Suprapubic skin (tissue), 4 donors: Measurements from ENCODE around the gene SLC37A1. TPM values are rescaled to one million over a fixed set of nuclear protein-coding genes. Genes with fewer than 3 reads are reported as not detected.

Experiments used
- DNase-seq, 2 donors: peaks; one replicate each; pipeline ENCODE4 v3.0.0-alpha.2; 2019; ENCODE audit warnings: low spot score in 2 of 2
- H3K27ac ChIP-seq: fragments of 200-600 bp; sonication (generic); one replicate; pipeline ENCODE4 v1.5.1; 2019
- H3K27me3 ChIP-seq: fragments of 200-600 bp; sonication (generic); one replicate; pipeline ENCODE4 v1.5.1; 2019
- H3K36me3 ChIP-seq: fragments of 200-600 bp; sonication (generic); one replicate; pipeline ENCODE4 v1.5.1; 2019
- H3K4me1 ChIP-seq: fragments of 200-600 bp; sonication (generic); one replicate; pipeline ENCODE4 v1.5.1; 2019
- H3K4me3 ChIP-seq: fragments of 200-600 bp; sonication (generic); one replicate; pipeline ENCODE4 v1.5.1; 2019; ENCODE audit warnings: mild to moderate bottlenecking
- H3K9me3 ChIP-seq: fragments of 200-600 bp; sonication (generic); one replicate; pipeline ENCODE4 v1.5.1; 2019
- CTCF ChIP-seq, 2 donors: fragments of 200-600 bp in 1 of 2; fragments of 450-650 bp in 1 of 2; sonication (generic) in 1 of 2; IDR thresholded peaks; one replicate each; pipeline ENCODE4 v1.5.1; 2016 to 2019; ENCODE audit warnings: antibody characterized with exemption in 2 of 2, mild to moderate bottlenecking in 1 of 2, moderate library complexity in 1 of 2
- EP300 ChIP-seq: sonication (generic); formaldehyde crosslinking; IDR thresholded peaks from one replicate; pipeline ENCODE4 v1.6.1; 2017; ENCODE audit warnings: antibody characterized with exemption
- POLR2A ChIP-seq, 2 donors: fragments of 450-650 bp; IDR thresholded peaks; one replicate each; pipeline ENCODE4 v1.6.1; 2017; ENCODE audit warnings: antibody characterized with exemption in 2 of 2, mild to moderate bottlenecking in 2 of 2, moderate library complexity in 2 of 2
- POLR2AphosphoS5 ChIP-seq, 3 donors: sonication (generic); formaldehyde crosslinking; IDR thresholded peaks; one replicate each; pipeline ENCODE4 v1.6.1; 2017; ENCODE audit warnings: antibody characterized with exemption in 3 of 3
- WGBS: methylation state at CpG from one replicate; pipeline ENCODE4 v1.1.5; 2018; 5-methylcytosine and 5-hydroxymethylcytosine counted together
- total RNA-seq, 4 donors: library from RNA; depleted of rRNA; stranded (reverse); fragments of >200 nt; gene quantifications; one replicate each; pipeline ENCODE4 v1.1.0, GENCODE V29; 2016

Gene SLC37A1
- total RNA-seq, 4 donors from 2014 or later, result 10.2 to 23.1 (median 19.6) TPM

DNA sequence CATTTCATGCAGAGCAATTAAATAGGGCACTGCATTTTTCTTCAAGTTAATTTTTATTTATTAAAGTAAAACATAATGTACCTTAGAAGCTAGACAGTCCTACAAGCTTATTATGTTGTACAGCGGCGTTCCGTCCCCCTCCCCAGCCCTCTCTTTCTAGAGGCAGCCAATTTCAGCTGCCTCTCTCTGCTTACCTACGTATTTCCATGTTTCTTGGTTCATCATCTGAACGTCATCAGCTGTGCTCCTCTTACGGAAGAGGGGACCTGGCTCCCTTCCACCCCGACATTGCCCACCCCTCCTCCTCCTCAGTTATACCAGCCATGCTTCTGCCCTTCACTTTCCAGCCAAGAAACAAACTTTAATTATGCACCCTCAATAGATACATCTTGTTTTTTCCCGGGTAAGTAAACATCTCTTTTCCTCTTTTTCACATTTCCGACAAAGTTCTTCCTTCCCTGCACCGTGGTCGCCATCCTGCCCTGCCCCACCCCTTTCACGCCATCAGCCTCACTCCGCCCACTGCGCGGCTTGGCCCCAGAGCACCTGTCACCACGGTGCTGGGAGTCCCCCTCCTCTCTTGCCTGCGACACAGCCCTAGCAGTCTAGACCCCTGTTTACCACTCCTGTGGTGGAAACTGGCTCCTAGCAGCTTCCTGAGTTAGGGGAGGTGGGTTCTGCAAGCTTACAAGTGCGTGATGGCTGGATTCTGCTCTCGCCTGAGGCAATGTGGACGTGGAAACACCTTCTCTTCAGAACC, 57.9 kb downstream of the SLC37A1 start:
- TF ChIP-seq CTCF (IDR thresholded peaks at IDR 0.05) (no peak), POLR2A (IDR thresholded peaks at IDR 0.05) (no peak), POLR2AphosphoS5 (IDR thresholded peaks at IDR 0.05) (no peak)
- peaks cover 41% of the 10 kb centered on the region for H3K36me3 ChIP-seq
- H3K27me3 ChIP-seq, result no peaks in the 10 kb centered on the region
- H3K9me3 ChIP-seq, result no peaks in the 10 kb centered on the region
- 90% methylated on average over 20 of the region's 20 CpGs for WGBS
- peak in 1 of 2 donors; percentile 30 for DNase-seq
- H3K4me1 ChIP-seq, result no peaks in the 10 kb centered on the region
- no peak overlapping the region for H3K4me3 ChIP-seq
- no peak overlapping the region for H3K27ac ChIP-seq

DNA sequence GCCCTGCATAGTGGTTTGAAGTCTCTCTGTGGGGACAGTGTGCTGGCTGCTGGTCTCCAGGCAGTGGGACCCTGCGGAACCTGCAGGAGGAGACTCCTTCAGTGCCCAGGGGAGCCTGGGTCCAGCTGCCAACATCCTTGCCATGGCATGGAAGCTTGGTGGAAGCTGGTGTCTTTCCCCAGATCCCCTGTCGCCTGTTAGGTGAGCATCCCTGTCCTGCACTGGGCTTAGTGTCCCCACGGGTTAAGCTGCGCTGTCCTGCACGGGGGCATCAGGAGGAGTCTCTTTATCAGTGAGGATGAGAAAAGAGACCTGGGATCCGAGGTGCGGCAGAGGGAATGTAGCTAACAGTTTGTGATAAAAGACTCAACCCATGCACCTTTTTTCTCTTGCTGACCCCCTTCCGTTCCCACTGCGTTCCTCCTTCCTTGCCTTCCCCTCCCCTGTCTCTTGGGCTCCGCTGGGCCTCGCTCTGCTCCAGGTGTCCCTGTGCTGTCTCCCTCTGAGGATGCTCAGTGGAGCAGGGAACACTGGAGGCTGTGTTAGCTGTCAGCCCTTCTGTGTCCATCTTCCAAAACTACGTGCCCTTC, 59.3 kb downstream of the SLC37A1 start:
- no peak overlapping the region for H3K27ac ChIP-seq
- H3K4me3 ChIP-seq, result no peak overlapping the region
- DNase-seq, result peak; percentile 29 to 69
- H3K27me3 ChIP-seq, result no peaks in the 10 kb centered on the region
- H3K36me3 ChIP-seq, result peaks cover 38% of the 10 kb centered on the region
- WGBS, result 95% methylated on average over 12 of the region's 12 CpGs
- H3K9me3 ChIP-seq, result no peaks in the 10 kb centered on the region
- no peaks in the 10 kb centered on the region for H3K4me1 ChIP-seq
- TF ChIP-seq POLR2AphosphoS5 (IDR thresholded peaks at IDR 0.05), result no peak
- TF ChIP-seq POLR2A (IDR thresholded peaks at IDR 0.05), result no peak
- no peak for TF ChIP-seq CTCF (IDR thresholded peaks at IDR 0.05)
- TF ChIP-seq EP300, result no peak

- Histone ChIP-seq H3K27me3 (no peaks in the 10 kb centered on the region), H3K4me1 (no peaks in the 10 kb centered on the region), H3K27ac (no peak overlapping the region), H3K9me3 (no peaks in the 10 kb centered on the region), H3K36me3 (peaks cover 26% of the 10 kb centered on the region), H3K4me3 (no peak overlapping the region)
- WGBS, result 88% methylated on average over 7 of the region's 7 CpGs
- peak; percentile 36 to 64 for DNase-seq
- no peak for TF ChIP-seq POLR2AphosphoS5 (IDR thresholded peaks at IDR 0.05)
- no peak for TF ChIP-seq CTCF (IDR thresholded peaks at IDR 0.05)
- TF ChIP-seq POLR2A (IDR thresholded peaks at IDR 0.05), result no peak
- no peak for TF ChIP-seq EP300
Observed at GRCh38 chr21:42574234-42575027, 60.8 kb downstream of the SLC37A1 start.

- H3K4me1 ChIP-seq, result no peaks in the 10 kb centered on the region
- H3K36me3 ChIP-seq, result peaks cover 23% of the 10 kb centered on the region
- 96% methylated on average over 8 of the region's 8 CpGs for WGBS
- no peaks in the 10 kb centered on the region for H3K9me3 ChIP-seq
- H3K4me3 ChIP-seq, result no peak overlapping the region
- no peak for TF ChIP-seq EP300
- TF ChIP-seq POLR2A (IDR thresholded peaks at IDR 0.05), result no peak
- no peak for TF ChIP-seq POLR2AphosphoS5 (IDR thresholded peaks at IDR 0.05)
- TF ChIP-seq CTCF (IDR thresholded peaks at IDR 0.05), result no peak
- no peaks in the 10 kb centered on the region for H3K27me3 ChIP-seq
- no peak overlapping the region for H3K27ac ChIP-seq
- peak; percentile 48 to 55 for DNase-seq
Observed at GRCh38 chr21:42575111-42575510, 61.5 kb downstream of the SLC37A1 start.

DNA sequence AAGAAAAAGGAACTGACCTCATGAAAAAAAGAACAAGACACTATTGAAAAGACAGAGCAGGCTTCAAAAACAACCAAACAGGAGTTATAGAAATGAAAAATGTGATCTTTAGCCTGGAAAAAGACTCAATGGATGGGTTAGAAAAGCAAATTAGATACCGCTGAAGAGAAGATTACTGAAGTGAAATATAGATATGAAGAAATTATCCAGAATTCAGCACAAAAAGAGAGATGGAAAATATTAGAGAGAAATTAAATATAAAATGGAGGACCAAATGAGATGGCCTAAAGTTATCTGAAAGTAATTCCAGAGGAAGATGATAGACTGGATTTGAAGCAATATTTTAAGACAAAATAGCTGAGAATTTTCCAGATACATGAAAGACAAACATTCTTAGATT, 63.0 kb downstream of the SLC37A1 start:
- no peaks in the 10 kb centered on the region for H3K9me3 ChIP-seq
- TF ChIP-seq EP300 (no peak), CTCF (IDR thresholded peaks at IDR 0.05) (no peak), POLR2AphosphoS5 (IDR thresholded peaks at IDR 0.05) (no peak), POLR2A (IDR thresholded peaks at IDR 0.05) (no peak)
- peaks cover 8% of the 10 kb centered on the region for H3K36me3 ChIP-seq
- no peaks in the 10 kb centered on the region for H3K27me3 ChIP-seq
- no peak overlapping the region for H3K4me3 ChIP-seq
- no peaks in the 10 kb centered on the region for H3K4me1 ChIP-seq
- WGBS, result 94% methylated on average over 1 of the region's 1 CpG
- H3K27ac ChIP-seq, result no peak overlapping the region
- no peak for DNase-seq
